BLaER1 (cell line): Measurements from ENCODE around the gene VCPKMT.

Experiments
- H3K27ac ChIP-seq: shearing (Covaris generic); formaldehyde crosslinking; 2 replicates; pipeline ENCODE4 v1.8.1; 2022
- H3K27me3 ChIP-seq: shearing (Covaris generic); formaldehyde crosslinking; 2 replicates; pipeline ENCODE4 v1.8.1; 2022
- H3K36me3 ChIP-seq: shearing (Covaris generic); formaldehyde crosslinking; 2 replicates; pipeline ENCODE4 v1.8.1; 2022
- H3K4me1 ChIP-seq: shearing (Covaris generic); formaldehyde crosslinking; 2 replicates; pipeline ENCODE4 v1.8.1; 2022
- H3K4me2 ChIP-seq: shearing (Covaris generic); formaldehyde crosslinking; 2 replicates; pipeline ENCODE4 v1.8.1; 2022
- H3K4me3 ChIP-seq: shearing (Covaris generic); formaldehyde crosslinking; 2 replicates; pipeline ENCODE4 v1.8.1; 2022
- H3K9ac ChIP-seq: shearing (Covaris generic); formaldehyde crosslinking; 2 replicates; pipeline ENCODE4 v1.8.1; 2022
- H3K9me3 ChIP-seq: shearing (Covaris generic); formaldehyde crosslinking; 2 replicates; pipeline ENCODE4 v1.8.1; 2022
- H4K20me1 ChIP-seq: shearing (Covaris generic); formaldehyde crosslinking; 2 replicates; pipeline ENCODE4 v1.8.1; 2022
- Cebpa-rat ChIP-seq: shearing (Covaris generic); IDR thresholded peaks from 2 replicates; pipeline ENCODE4 v1.8.1; 2022

The VCPKMT gene

GRCh38 chr14:50060871-50061663 lies 55.3 kb downstream of the VCPKMT start:
- H3K9ac ChIP-seq: peak overlapping the region; percentile 73
- TF ChIP-seq Cebpa-rat: peak; percentile 66
- H3K36me3 ChIP-seq: no peaks in the 10 kb centered on the region
- peaks cover 58% of the 10 kb centered on the region for H3K4me1 ChIP-seq
- no peaks in the 10 kb centered on the region for H3K27me3 ChIP-seq
- no peaks in the 10 kb centered on the region for H3K9me3 ChIP-seq
- H4K20me1 ChIP-seq: no peaks in the 10 kb centered on the region
- peak overlapping the region; percentile 90 for H3K4me2 ChIP-seq
- H3K27ac ChIP-seq: peak overlapping the region; percentile 91
- H3K4me3 ChIP-seq: peak overlapping the region; percentile 31

DNA sequence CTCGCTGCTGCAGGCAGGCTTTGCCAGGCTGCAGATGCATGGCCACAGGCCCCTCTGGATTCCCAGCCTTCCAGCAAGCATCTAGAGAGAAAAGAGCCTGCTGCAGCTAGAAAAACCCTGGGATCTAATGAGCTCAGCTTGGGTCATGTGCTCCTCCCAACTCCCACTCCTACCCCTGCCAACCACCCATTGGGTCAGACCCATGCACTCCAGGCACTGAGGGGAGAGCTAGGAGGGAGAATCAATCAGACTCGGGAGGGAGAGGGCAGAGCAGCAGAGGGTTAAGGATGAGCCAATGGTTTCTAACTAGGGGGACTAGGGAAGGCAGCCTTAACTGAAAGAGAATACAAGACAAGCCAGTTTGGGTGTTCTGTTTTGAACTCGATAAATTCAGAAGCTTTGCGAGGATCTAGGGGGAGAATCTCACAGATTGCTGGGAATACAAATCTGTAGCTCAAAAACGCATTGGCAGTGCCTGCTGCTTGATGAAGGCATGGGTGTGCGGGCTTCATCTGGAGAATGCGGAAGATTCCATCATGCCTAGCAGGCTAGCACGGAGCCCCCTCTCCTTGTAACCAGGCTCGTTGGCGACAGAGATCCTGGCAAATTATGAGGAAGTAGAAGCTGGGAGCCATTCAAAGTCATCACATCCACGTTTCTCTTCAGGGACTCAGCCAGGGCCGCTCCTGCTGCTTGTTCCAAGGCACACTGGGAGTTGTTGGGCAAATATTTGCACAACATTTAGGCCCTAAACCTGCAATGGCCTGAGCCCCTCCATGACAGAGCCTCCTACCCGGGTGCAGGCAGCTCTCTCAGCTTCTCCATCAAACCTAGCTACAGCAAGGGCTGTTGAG lies 56.4 kb downstream of the VCPKMT start:
- Histone ChIP-seq H3K9ac (peak overlapping the region; percentile 73), H3K36me3 (no peaks in the 10 kb centered on the region), H3K9me3 (no peaks in the 10 kb centered on the region), H3K4me2 (peak overlapping the region; percentile 90), H3K4me3 (no peak overlapping the region), H3K27me3 (no peaks in the 10 kb centered on the region), H3K4me1 (peaks cover 54% of the 10 kb centered on the region), H3K27ac (peak overlapping the region; percentile 91), H4K20me1 (no peaks in the 10 kb centered on the region)
- no peak for TF ChIP-seq Cebpa-rat
